ENCODE data around the gene SPRY1.

Gene SPRY1

GRCh38 chr4:123443401-123444289 is 47.0 kb downstream of the SPRY1 start:
- Histone ChIP-seq H2AFZ (ENCODE audit: low read length) (no peak overlapping the region), H3F3A (ENCODE audit: low read depth) (peaks cover 4% of the 10 kb centered on the region; the same call in 1 of the 2 replicates), H4K20me1 (ENCODE audit: insufficient read depth, low read length, poor library complexity, severe bottlenecking) (no peaks in the 10 kb centered on the region), H3K9me3 (ENCODE audit: insufficient read depth, low read depth, low read length) (no peaks in the 10 kb centered on the region), H3K9ac (ENCODE audit: low read depth, low read length, poor library complexity, severe bottlenecking) (peak overlapping the region; percentile 64), H3K4me1 (ENCODE audit: insufficient read depth, low read length, poor library complexity, severe bottlenecking) (peaks cover 40% of the 10 kb centered on the region), H3K4me3 (ENCODE audit: low read length, poor library complexity, severe bottlenecking) (peak overlapping the region; percentile 65), H3K27me3 (ENCODE audit: insufficient read depth, low read length, poor library complexity, severe bottlenecking) (no peaks in the 10 kb centered on the region), H3K4me2 (ENCODE audit: low read depth, low read length, poor library complexity, severe bottlenecking) (peak overlapping the region; percentile 82), H3K36me3 (ENCODE audit: insufficient read depth, low read length) (no peaks in the 10 kb centered on the region), H3K79me2 (ENCODE audit: insufficient read depth, low read length) (no peaks in the 10 kb centered on the region), H3K9me2 (replicated peaks; ENCODE audit: low read depth, low read length) (no peaks in the 10 kb centered on the region)
- no peak for TF ChIP-seq CTCF (conservative IDR thresholded peaks at IDR 0.05; ENCODE audit: low read length)
- no peak for TF ChIP-seq EZH2phosphoT487 (IDR thresholded peaks at IDR 0.05; ENCODE audit: borderline replicate concordance)

- Histone ChIP-seq H3K9me2 (replicated peaks; ENCODE audit: low read depth, low read length) (no peaks in the 10 kb centered on the region), H2AFZ (ENCODE audit: low read length) (no peak overlapping the region), H4K20me1 (ENCODE audit: insufficient read depth, low read length, poor library complexity, severe bottlenecking) (no peaks in the 10 kb centered on the region)
Observed at GRCh38 chr4:123444290-123444731, 47.7 kb downstream of the SPRY1 start.

GRCh38 chr4:123446865-123447474 is 50.4 kb downstream of the SPRY1 start:
- no peak for TF ChIP-seq EZH2phosphoT487 (IDR thresholded peaks at IDR 0.05; ENCODE audit: borderline replicate concordance)
- no peak for TF ChIP-seq CTCF (conservative IDR thresholded peaks at IDR 0.05; ENCODE audit: low read length)
- Histone ChIP-seq H3K4me2 (ENCODE audit: low read depth, low read length, poor library complexity, severe bottlenecking) (peak overlapping the region; percentile 25), H3K27me3 (ENCODE audit: insufficient read depth, low read length, poor library complexity, severe bottlenecking) (no peaks in the 10 kb centered on the region), H3K36me3 (ENCODE audit: insufficient read depth, low read length) (no peaks in the 10 kb centered on the region), H3K9me2 (replicated peaks; ENCODE audit: low read depth, low read length) (no peaks in the 10 kb centered on the region), H4K20me1 (ENCODE audit: insufficient read depth, low read length, poor library complexity, severe bottlenecking) (no peaks in the 10 kb centered on the region), H3K9ac (ENCODE audit: low read depth, low read length, poor library complexity, severe bottlenecking) (no peak overlapping the region), H3K4me1 (ENCODE audit: insufficient read depth, low read length, poor library complexity, severe bottlenecking) (peaks cover 40% of the 10 kb centered on the region), H3K79me2 (ENCODE audit: insufficient read depth, low read length) (no peaks in the 10 kb centered on the region), H3F3A (ENCODE audit: low read depth) (peaks cover 4% of the 10 kb centered on the region; the same call in 1 of the 2 replicates), H3K4me3 (ENCODE audit: low read length, poor library complexity, severe bottlenecking) (no peak overlapping the region), H2AFZ (ENCODE audit: low read length) (peak overlapping the region; percentile 25; the same call in 1 of the 2 replicates), H3K9me3 (ENCODE audit: insufficient read depth, low read depth, low read length) (no peaks in the 10 kb centered on the region)

More at GRCh38 chr4:123444290-123444731, 47.7 kb downstream of the SPRY1 start:
- peak overlapping the region; percentile 65 for H3K4me3 ChIP-seq (ENCODE audit: low read length, poor library complexity, severe bottlenecking)
- TF ChIP-seq CTCF (conservative IDR thresholded peaks at IDR 0.05; ENCODE audit: low read length) (no peak), EZH2phosphoT487 (IDR thresholded peaks at IDR 0.05; ENCODE audit: borderline replicate concordance) (no peak)
- H3K27me3 ChIP-seq (ENCODE audit: insufficient read depth, low read length, poor library complexity, severe bottlenecking), result no peaks in the 10 kb centered on the region
- H3K9ac ChIP-seq (ENCODE audit: low read depth, low read length, poor library complexity, severe bottlenecking), result peak overlapping the region; percentile 64
- H3K4me1 ChIP-seq (ENCODE audit: insufficient read depth, low read length, poor library complexity, severe bottlenecking), result peaks cover 42% of the 10 kb centered on the region
- H3K79me2 ChIP-seq (ENCODE audit: insufficient read depth, low read length), result no peaks in the 10 kb centered on the region
- peaks cover 4% of the 10 kb centered on the region; the same call in 1 of the 2 replicates for H3F3A ChIP-seq (ENCODE audit: low read depth)
- H3K9me3 ChIP-seq (ENCODE audit: insufficient read depth, low read depth, low read length), result no peaks in the 10 kb centered on the region
- H3K36me3 ChIP-seq (ENCODE audit: insufficient read depth, low read length), result no peaks in the 10 kb centered on the region
- peak overlapping the region; percentile 82 for H3K4me2 ChIP-seq (ENCODE audit: low read depth, low read length, poor library complexity, severe bottlenecking)

All from Loucy (cell line).